HEK293 (cell line): Measurements from ENCODE around the gene TTYH2.

Experiments
- CTCF ChIA-PET: fragments of 350-600 bp; formaldehyde crosslinking; extraction: SDS; loops from one replicate; lab custom pipeline; 2021; ENCODE audit warnings: antibody characterized with exemption; lab: Yijun Ruan, JAX
- POLR2A ChIA-PET: fragments of 300-600 bp; formaldehyde crosslinking; extraction: SDS; loops from one replicate; lab custom pipeline; 2020; ENCODE audit warnings: antibody characterized with exemption, inconsistent platforms; lab: Yijun Ruan, JAX
- H3K27ac ChIP-seq: fragments of 200-500 bp; sonication (Bioruptor generic); 2 replicates; pipeline ENCODE4 v1.5.1; 2014; ENCODE audit warnings: low read depth, low read length, control low read depth, inconsistent platforms; ENCODE audit errors: extremely low read depth
- H3K36me3 ChIP-seq, 2 experiments: fragments of 200-500 bp in 1 of 2; sonication (Bioruptor generic) in 1 of 2; 1 replicate in 1 of 2; 2 replicates in 1 of 2; pipeline ENCODE4 v1.5.1; 2014 to 2017; ENCODE audit warnings: inconsistent platforms in 2 of 2, low read length in 2 of 2; ENCODE audit not compliant: control insufficient read depth in 2 of 2, insufficient read depth in 1 of 2
- H3K4me1 ChIP-seq: fragments of 200-500 bp; sonication (Bioruptor generic); 2 replicates; pipeline ENCODE4 v1.5.1; 2014; ENCODE audit warnings: mild to moderate bottlenecking, low read length, inconsistent platforms; ENCODE audit not compliant: control insufficient read depth, insufficient read depth
- H3K4me3 ChIP-seq: 2 replicates; pipeline ENCODE4 v1.5.1; 2011; ENCODE audit warnings: low read depth, mild to moderate bottlenecking, control low read depth, low read length, moderate library complexity
- H3K9me3 ChIP-seq: fragments of 200-500 bp; sonication (Bioruptor generic); 2 replicates; pipeline ENCODE4 v1.5.1; 2014; ENCODE audit warnings: low read depth, low read length, inconsistent platforms; ENCODE audit not compliant: control insufficient read depth, insufficient read depth
- BCL11B ChIP-seq: fragments of 450-650 bp; formaldehyde crosslinking; IDR thresholded peaks from 2 replicates; pipeline ENCODE4 v1.5.1; 2016; ENCODE audit warnings: low read depth, missing biosample characterization, missing genetic modification characterization
- GFI1B ChIP-seq: fragments of 450-650 bp; formaldehyde crosslinking; IDR thresholded peaks from 2 replicates; pipeline ENCODE4 v1.5.1; 2016; ENCODE audit warnings: missing biosample characterization, missing genetic modification characterization
- GLIS2 ChIP-seq: fragments of 450-650 bp; formaldehyde crosslinking; IDR thresholded peaks from 2 replicates; pipeline ENCODE4 v1.5.1; 2016; ENCODE audit warnings: missing biosample characterization, missing genetic modification characterization
- SCRT1 ChIP-seq: fragments of 450-650 bp; formaldehyde crosslinking; IDR thresholded peaks from 2 replicates; pipeline ENCODE4 v1.5.1; 2016; ENCODE audit warnings: missing biosample characterization, missing genetic modification characterization, borderline replicate concordance
- SP2 ChIP-seq: fragments of 450-650 bp; formaldehyde crosslinking; IDR thresholded peaks from 2 replicates; pipeline ENCODE4 v1.5.1; 2016; ENCODE audit warnings: missing biosample characterization, missing genetic modification characterization
- ZBTB44 ChIP-seq: fragments of 450-650 bp; IDR thresholded peaks from 2 replicates; pipeline ENCODE4 v1.5.1; 2018; ENCODE audit warnings: missing biosample characterization, mild to moderate bottlenecking, missing genetic modification characterization
- ZIC2 ChIP-seq: fragments of 450-650 bp; formaldehyde crosslinking; IDR thresholded peaks from 2 replicates; pipeline ENCODE4 v1.5.1; 2016; ENCODE audit warnings: missing biosample characterization, missing genetic modification characterization
- ZNF114 ChIP-seq: fragments of 450-650 bp; formaldehyde crosslinking; IDR thresholded peaks from 2 replicates; pipeline ENCODE4 v1.5.0; 2017; ENCODE audit warnings: missing biosample characterization, missing genetic modification characterization
- ZNF132 ChIP-seq: fragments of 450-650 bp; formaldehyde crosslinking; IDR thresholded peaks from 2 replicates; pipeline ENCODE4 v1.5.1; 2017; ENCODE audit warnings: missing biosample characterization, missing genetic modification characterization, borderline replicate concordance
- ZNF175 ChIP-seq: fragments of 450-650 bp; formaldehyde crosslinking; IDR thresholded peaks from 2 replicates; pipeline ENCODE4 v1.5.1; 2016; ENCODE audit warnings: missing biosample characterization, missing genetic modification characterization
- ZNF24 ChIP-seq: fragments of 450-650 bp; formaldehyde crosslinking; IDR thresholded peaks from 2 replicates; pipeline ENCODE4 v1.5.1; 2016; ENCODE audit warnings: missing biosample characterization, missing genetic modification characterization
- ZNF350 ChIP-seq: fragments of 450-650 bp; formaldehyde crosslinking; IDR thresholded peaks from 2 replicates; pipeline ENCODE4 v1.5.0; 2017; ENCODE audit warnings: missing biosample characterization, mild to moderate bottlenecking, missing genetic modification characterization
- ZNF37A ChIP-seq: fragments of 450-650 bp; IDR thresholded peaks from 2 replicates; pipeline ENCODE4 v1.5.1; 2018; ENCODE audit warnings: missing biosample characterization, missing genetic modification characterization
- ZNF416 ChIP-seq: fragments of 450-650 bp; formaldehyde crosslinking; IDR thresholded peaks from 2 replicates; pipeline ENCODE4 v1.5.1; 2016; ENCODE audit warnings: missing biosample characterization, missing genetic modification characterization
- ZNF518A ChIP-seq: fragments of 450-650 bp; formaldehyde crosslinking; conservative IDR thresholded peaks from 2 replicates; pipeline ENCODE4 v1.5.1; 2016; ENCODE audit warnings: low read depth, missing biosample characterization, missing genetic modification characterization
- ZNF529 ChIP-seq: fragments of 450-650 bp; formaldehyde crosslinking; IDR thresholded peaks from 2 replicates; pipeline ENCODE4 v1.5.1; 2017; ENCODE audit warnings: missing genetic modification characterization, missing biosample characterization; ENCODE audit not compliant: insufficient replicate concordance
- ZNF548 ChIP-seq: fragments of 450-650 bp; formaldehyde crosslinking; IDR thresholded peaks from 2 replicates; pipeline ENCODE4 v1.5.1; 2016; ENCODE audit warnings: missing biosample characterization, missing genetic modification characterization
- ZNF560 ChIP-seq: fragments of 450-650 bp; formaldehyde crosslinking; IDR thresholded peaks from 2 replicates; pipeline ENCODE4 v1.5.1; 2017; ENCODE audit warnings: missing biosample characterization, missing genetic modification characterization, borderline replicate concordance
- ZNF621 ChIP-seq: fragments of 450-650 bp; formaldehyde crosslinking; IDR thresholded peaks from 2 replicates; pipeline ENCODE4 v1.5.1; 2017; ENCODE audit warnings: missing biosample characterization, missing genetic modification characterization
- TF ChIP-seq, protein P1 (sequence below): fragments of 450-650 bp; formaldehyde crosslinking; IDR thresholded peaks from 2 replicates; pipeline ENCODE4 v1.5.1; 2017; ENCODE audit warnings: missing biosample characterization, missing genetic modification characterization
- TF ChIP-seq, protein P2 (sequence below): IDR thresholded peaks from 2 replicates; pipeline ENCODE4 v1.6.1; 2011; ENCODE audit warnings: mild to moderate bottlenecking, low read depth, low read length, borderline replicate concordance
- TF ChIP-seq, protein P3 (sequence below): fragments of 450-650 bp; formaldehyde crosslinking; IDR thresholded peaks from 2 replicates; pipeline ENCODE4 v1.5.1; 2016; ENCODE audit warnings: missing biosample characterization, missing genetic modification characterization

The TTYH2 gene

DNA sequence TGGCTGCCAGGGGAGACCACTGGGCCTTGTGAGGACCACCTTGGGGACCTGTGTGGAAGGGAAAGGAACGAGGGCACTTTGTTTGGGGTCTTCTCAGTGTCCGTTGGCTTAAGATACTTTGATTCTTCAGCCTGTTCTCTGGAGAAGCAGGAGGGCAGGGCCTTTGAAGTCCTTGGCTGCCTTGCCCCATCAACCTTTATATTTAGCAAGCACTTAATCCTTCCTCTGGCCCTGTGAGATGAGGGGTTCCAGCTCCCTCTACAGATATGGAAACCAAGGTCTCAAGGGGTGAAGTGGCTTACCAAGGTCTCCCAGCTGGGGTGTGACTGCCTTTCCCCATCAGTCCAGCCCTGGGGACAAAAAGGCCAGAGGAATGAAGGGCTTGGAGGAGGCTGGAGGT lies 28.5 kb downstream of the TTYH2 start:
- no peaks in the 10 kb centered on the region for H3K9me3 ChIP-seq
- CTCF ChIA-PET: no interaction called here
- no peak overlapping the region for H3K27ac ChIP-seq
- no peak overlapping the region for H3K4me3 ChIP-seq
- no peak for TF ChIP-seq ZNF114 (tag by site-specific recombination)
- no peak for TF ChIP-seq ZNF529
- TF ChIP-seq SCRT1 (tag by site-specific recombination): no peak
- no peak for TF ChIP-seq GFI1B (tag by site-specific recombination)
- no peak for TF ChIP-seq BCL11B (tag by site-specific recombination)
- TF ChIP-seq ZIC2: no peak
- TF ChIP-seq ZNF518A (tag by site-specific recombination): no peak
- TF ChIP-seq SP2 (tag by site-specific recombination): no peak
- no peak for TF ChIP-seq ZNF132 (tag by site-specific recombination)
- no peak for TF ChIP-seq ZNF548 (tag by site-specific recombination)
- TF ChIP-seq ZNF175 (tag by site-specific recombination): no peak
- TF ChIP-seq, protein P1, sequence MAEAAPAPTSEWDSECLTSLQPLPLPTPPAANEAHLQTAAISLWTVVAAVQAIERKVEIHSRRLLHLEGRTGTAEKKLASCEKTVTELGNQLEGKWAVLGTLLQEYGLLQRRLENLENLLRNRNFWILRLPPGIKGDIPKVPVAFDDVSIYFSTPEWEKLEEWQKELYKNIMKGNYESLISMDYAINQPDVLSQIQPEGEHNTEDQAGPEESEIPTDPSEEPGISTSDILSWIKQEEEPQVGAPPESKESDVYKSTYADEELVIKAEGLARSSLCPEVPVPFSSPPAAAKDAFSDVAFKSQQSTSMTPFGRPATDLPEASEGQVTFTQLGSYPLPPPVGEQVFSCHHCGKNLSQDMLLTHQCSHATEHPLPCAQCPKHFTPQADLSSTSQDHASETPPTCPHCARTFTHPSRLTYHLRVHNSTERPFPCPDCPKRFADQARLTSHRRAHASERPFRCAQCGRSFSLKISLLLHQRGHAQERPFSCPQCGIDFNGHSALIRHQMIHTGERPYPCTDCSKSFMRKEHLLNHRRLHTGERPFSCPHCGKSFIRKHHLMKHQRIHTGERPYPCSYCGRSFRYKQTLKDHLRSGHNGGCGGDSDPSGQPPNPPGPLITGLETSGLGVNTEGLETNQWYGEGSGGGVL (tag by site-specific recombination): no peak
- no peak for TF ChIP-seq GLIS2
- H3K36me3 ChIP-seq: peaks cover 0 to 12% of the 10 kb centered on the region in 2 experiments; a peak in 1 of 3 replicates
- H3K4me1 ChIP-seq: no peaks in the 10 kb centered on the region
- POLR2A ChIA-PET: no interaction called here

DNA sequence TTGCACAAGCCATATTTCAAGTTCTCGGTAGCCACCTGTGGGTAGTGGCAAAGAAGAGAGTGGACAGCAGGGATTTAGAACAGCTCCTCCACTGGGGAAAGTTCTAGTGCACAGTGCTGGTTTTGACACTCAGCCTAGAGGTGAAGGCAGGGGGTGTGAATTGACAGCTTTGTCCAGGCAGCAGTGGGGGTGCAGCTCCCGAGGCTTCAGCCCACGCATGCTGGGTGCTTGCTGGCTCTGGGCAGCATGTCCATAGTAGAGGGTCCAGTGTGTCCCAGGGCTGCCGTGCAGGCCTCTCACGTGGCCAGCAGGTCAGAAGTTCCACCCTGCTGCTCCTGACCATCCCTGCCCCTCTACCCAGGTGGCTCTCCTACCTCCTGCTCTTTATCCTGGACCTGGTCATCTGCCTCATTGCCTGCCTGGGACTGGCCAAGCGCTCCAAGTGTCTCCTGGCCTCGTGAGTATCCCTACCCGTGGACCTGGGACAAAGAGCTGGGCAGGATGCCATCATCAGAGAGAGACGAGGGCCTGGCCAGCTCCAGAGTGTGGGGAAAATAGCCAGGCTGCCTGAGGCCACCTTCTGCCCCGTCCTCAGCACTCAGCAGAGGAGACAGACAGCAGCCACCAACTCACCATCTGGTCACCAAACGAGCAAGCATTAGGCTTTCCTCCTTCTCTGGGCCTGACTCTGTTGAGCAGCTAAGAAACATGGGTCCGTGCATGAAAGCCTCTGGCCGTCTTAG lies 29.8 kb downstream of the TTYH2 start:
- ChIA-PET CTCF (interaction anchor here (0.6 kb wide), 1 partner anchor 214 kb away, joined by 3 read pairs; no protein-coding TSS in a partner anchor), POLR2A (no interaction called here)
- Histone ChIP-seq H3K27ac (no peak overlapping the region), H3K36me3 (peaks cover 0 to 4% of the 10 kb centered on the region in 2 experiments; a peak in 1 of 3 replicates), H3K4me3 (no peak overlapping the region), H3K4me1 (no peaks in the 10 kb centered on the region), H3K9me3 (no peaks in the 10 kb centered on the region)
- TF ChIP-seq ZNF560 (tag by site-specific recombination): no peak
- no peak for TF ChIP-seq ZNF37A (tag by site-specific recombination)
- TF ChIP-seq ZNF350: no peak
- TF ChIP-seq ZNF24 (tag by site-specific recombination): no peak
- no peak for TF ChIP-seq ZBTB44
- no peak for TF ChIP-seq ZIC2
- TF ChIP-seq, protein P2, sequence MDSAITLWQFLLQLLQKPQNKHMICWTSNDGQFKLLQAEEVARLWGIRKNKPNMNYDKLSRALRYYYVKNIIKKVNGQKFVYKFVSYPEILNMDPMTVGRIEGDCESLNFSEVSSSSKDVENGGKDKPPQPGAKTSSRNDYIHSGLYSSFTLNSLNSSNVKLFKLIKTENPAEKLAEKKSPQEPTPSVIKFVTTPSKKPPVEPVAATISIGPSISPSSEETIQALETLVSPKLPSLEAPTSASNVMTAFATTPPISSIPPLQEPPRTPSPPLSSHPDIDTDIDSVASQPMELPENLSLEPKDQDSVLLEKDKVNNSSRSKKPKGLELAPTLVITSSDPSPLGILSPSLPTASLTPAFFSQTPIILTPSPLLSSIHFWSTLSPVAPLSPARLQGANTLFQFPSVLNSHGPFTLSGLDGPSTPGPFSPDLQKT: no peak
- no peak for TF ChIP-seq ZNF621
- TF ChIP-seq ZNF416 (tag by site-specific recombination): no peak
- TF ChIP-seq, protein P3, sequence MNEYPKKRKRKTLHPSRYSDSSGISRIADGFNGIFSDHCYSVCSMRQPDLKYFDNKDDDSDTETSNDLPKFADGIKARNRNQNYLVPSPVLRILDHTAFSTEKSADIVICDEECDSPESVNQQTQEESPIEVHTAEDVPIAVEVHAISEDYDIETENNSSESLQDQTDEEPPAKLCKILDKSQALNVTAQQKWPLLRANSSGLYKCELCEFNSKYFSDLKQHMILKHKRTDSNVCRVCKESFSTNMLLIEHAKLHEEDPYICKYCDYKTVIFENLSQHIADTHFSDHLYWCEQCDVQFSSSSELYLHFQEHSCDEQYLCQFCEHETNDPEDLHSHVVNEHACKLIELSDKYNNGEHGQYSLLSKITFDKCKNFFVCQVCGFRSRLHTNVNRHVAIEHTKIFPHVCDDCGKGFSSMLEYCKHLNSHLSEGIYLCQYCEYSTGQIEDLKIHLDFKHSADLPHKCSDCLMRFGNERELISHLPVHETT: no peak
- no peak for TF ChIP-seq SP2 (tag by site-specific recombination)
